Anterior cingulate cortex (tissue), 58 donors: ENCODE data around the gene NR2F1.

Source experiments
- DNase-seq, 58 donors: peaks; one replicate each; lab custom pipeline; 2025; lab: John Stamatoyannopoulos, UW

Gene NR2F1

GRCh38 chr5:93621327-93621798 is 38.3 kb downstream of the NR2F1 start:
- DNase-seq, result peak; percentile 36 to 95 (median 79)

GRCh38 chr5:93622240-93622885 is 39.3 kb downstream of the NR2F1 start:
- peak in 14 of 58 donors; percentile 14 to 78 (median 26) for DNase-seq

- no peak for DNase-seq
Observed at GRCh38 chr5:93623153-93623552, 40.1 kb downstream of the NR2F1 start.

- no peak for DNase-seq
Observed at GRCh38 chr5:93626801-93627200, 43.8 kb downstream of the NR2F1 start.

GRCh38 chr5:93632327-93632726 is 49.3 kb downstream of the NR2F1 start:
- DNase-seq, result no peak

GRCh38 chr5:93635991-93636390 is 53.0 kb downstream of the NR2F1 start:
- no peak for DNase-seq

GRCh38 chr5:93636837-93637236 is 53.8 kb downstream of the NR2F1 start:
- no peak for DNase-seq

- no peak for DNase-seq
Observed at GRCh38 chr5:93637697-93638096, 54.7 kb downstream of the NR2F1 start.

GRCh38 chr5:93642526-93642925 is 59.5 kb downstream of the NR2F1 start:
- DNase-seq, result no peak
